Kidney epithelial cell (primary cell): ENCODE results near the gene C3orf33. TPM values are rescaled to one million over a fixed set of nuclear protein-coding genes. Genes with fewer than 3 reads are reported as not detected.

Experiments used
- DNase-seq: peaks from one replicate; pipeline ENCODE4 v3.0.0-alpha.2; 2010; ENCODE audit warnings: low read depth
- H3K27me3 ChIP-seq: 2 replicates; pipeline ENCODE4 v1.6.0; 2011; ENCODE audit warnings: low read length; ENCODE audit not compliant: control insufficient read depth, insufficient read depth
- H3K36me3 ChIP-seq: 2 replicates; pipeline ENCODE4 v1.5.1; 2011; ENCODE audit warnings: low read length; ENCODE audit not compliant: control insufficient read depth, insufficient read depth
- H3K4me3 ChIP-seq: 2 replicates; pipeline ENCODE4 v1.5.1; 2011; ENCODE audit warnings: low read depth, mild to moderate bottlenecking, control low read depth, low read length
- CTCF ChIP-seq: IDR thresholded peaks from 2 replicates; pipeline ENCODE4 v1.5.1; 2011; ENCODE audit warnings: mild to moderate bottlenecking, moderate library complexity, low read length, control low read depth, inconsistent platforms; ENCODE audit not compliant: insufficient read depth, poor library complexity, severe bottlenecking
- total RNA-seq: library from RNA; depleted of rRNA; stranded (reverse); fragments of >200 nt; gene quantifications from 2 replicates; pipeline ENCODE4 v1.2.3, GENCODE V29; 2015

Gene C3orf33
- total RNA-seq, 1 donor from 2014 or later: 3.9 TPM

GRCh38 chr3:155809181-155809580 is 3.1 kb upstream of the C3orf33 start:
- no peak for DNase-seq

DNA sequence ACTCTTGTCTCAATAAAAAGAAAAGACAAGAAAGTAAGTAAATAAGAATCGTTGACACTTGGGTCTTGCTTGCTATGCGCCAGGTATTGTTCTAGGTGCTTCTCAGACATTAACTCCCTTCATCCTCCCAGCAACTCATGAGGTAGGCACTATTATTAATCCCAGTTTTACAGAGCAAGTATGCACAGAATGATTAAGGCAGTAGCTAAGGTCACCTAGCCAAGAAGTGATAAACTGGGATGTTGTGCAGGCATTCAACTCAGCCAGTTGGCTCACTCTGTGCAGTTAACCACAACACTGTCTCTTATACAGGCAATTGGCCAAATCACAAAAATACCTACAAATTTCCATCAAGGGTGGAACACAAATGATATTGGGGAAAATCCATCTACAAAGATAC is 1.7 kb upstream of the C3orf33 start:
- no peak for TF ChIP-seq CTCF
- H3K27me3 ChIP-seq: no peaks in the 10 kb centered on the region
- no peaks in the 10 kb centered on the region for H3K36me3 ChIP-seq
- no peak for DNase-seq
- H3K4me3 ChIP-seq: no peak overlapping the region

More at GRCh38 chr3:155809181-155809580, 3.1 kb upstream of the C3orf33 start:
- Histone ChIP-seq H3K4me3 (no peak overlapping the region), H3K36me3 (no peaks in the 10 kb centered on the region), H3K27me3 (no peaks in the 10 kb centered on the region)
- no peak for TF ChIP-seq CTCF

- no peak for TF ChIP-seq CTCF
- H3K4me3 ChIP-seq: peak overlapping the region; percentile 78
- DNase-seq: no peak
- H3K36me3 ChIP-seq: no peaks in the 10 kb centered on the region
- H3K27me3 ChIP-seq: no peaks in the 10 kb centered on the region
Observed at GRCh38 chr3:155805204-155805801, 775 bp downstream of the C3orf33 start.

- TF ChIP-seq CTCF: no peak
- H3K4me3 ChIP-seq: no peak overlapping the region
Observed at GRCh38 chr3:155804323-155804722, 1.8 kb downstream of the C3orf33 start.

GRCh38 chr3:155792532-155792931 is 13.5 kb downstream of the C3orf33 start:
- DNase-seq: no peak

More at GRCh38 chr3:155804323-155804722, 1.8 kb downstream of the C3orf33 start:
- Histone ChIP-seq H3K36me3 (no peaks in the 10 kb centered on the region), H3K27me3 (no peaks in the 10 kb centered on the region)
- DNase-seq: no peak

More at GRCh38 chr3:155792532-155792931, 13.5 kb downstream of the C3orf33 start:
- H3K4me3 ChIP-seq: no peak overlapping the region
- no peaks in the 10 kb centered on the region for H3K36me3 ChIP-seq
- H3K27me3 ChIP-seq: no peaks in the 10 kb centered on the region
- no peak for TF ChIP-seq CTCF
